ENCODE data around the gene CYB561D2.

The CYB561D2 gene

GRCh38 chr3:50350213-50350526 lies 492 bp upstream of the CYB561D2 start:
- no peak for DNase-seq (ENCODE audit: low read depth)
- peak overlapping the region; percentile 83 for H3K4me3 ChIP-seq (ENCODE audit: low read depth, low read length)
- no peak for TF ChIP-seq CTCF (IDR thresholded peaks at IDR 0.05; ENCODE audit: low read depth, low read length, missing control alignments)
- in situ Hi-C loops (cut with HindIII; ENCODE audit: low sequenced_read_pairs) = loop anchor here (5.0 kb wide), 1 partner anchor 257 kb away; no protein-coding TSS in a partner anchor

GRCh38 chr3:50351323-50351697 lies 648 bp downstream of the CYB561D2 start:
- no peak for DNase-seq (ENCODE audit: low read depth)
- in situ Hi-C loops (cut with HindIII; ENCODE audit: low sequenced_read_pairs) = loop anchor here (5.0 kb wide), 1 partner anchor 256 kb away; no protein-coding TSS in a partner anchor
- TF ChIP-seq CTCF (IDR thresholded peaks at IDR 0.05; ENCODE audit: low read depth, low read length, missing control alignments) = no peak
- H3K4me3 ChIP-seq (ENCODE audit: low read depth, low read length) = peak overlapping the region; percentile 83

- DNase-seq (ENCODE audit: low read depth) = no peak
- H3K4me3 ChIP-seq (ENCODE audit: low read depth, low read length) = no peak overlapping the region
- in situ Hi-C loops (cut with HindIII; ENCODE audit: low sequenced_read_pairs) = loop anchor here (5.0 kb wide), 1 partner anchor 255 kb away; no protein-coding TSS in a partner anchor
- peak; percentile 31 for TF ChIP-seq CTCF (IDR thresholded peaks at IDR 0.05; ENCODE audit: low read depth, low read length, missing control alignments)
These were observed 2.1 kb downstream of the CYB561D2 start for GRCh38 chr3:50352781-50353180.

GRCh38 chr3:50353245-50354004 lies 2.8 kb downstream of the CYB561D2 start:
- DNase-seq (ENCODE audit: low read depth) = no peak
- in situ Hi-C loops (cut with HindIII; ENCODE audit: low sequenced_read_pairs) = loop anchor here (5.0 kb wide), 1 partner anchor 254 kb away; no protein-coding TSS in a partner anchor
- H3K4me3 ChIP-seq (ENCODE audit: low read depth, low read length) = no peak overlapping the region
- no peak for TF ChIP-seq CTCF (IDR thresholded peaks at IDR 0.05; ENCODE audit: low read depth, low read length, missing control alignments)

- no peak for DNase-seq (ENCODE audit: low read depth)
- no peak overlapping the region for H3K4me3 ChIP-seq (ENCODE audit: low read depth, low read length)
- no peak for TF ChIP-seq CTCF (IDR thresholded peaks at IDR 0.05; ENCODE audit: low read depth, low read length, missing control alignments)
- in situ Hi-C loops (cut with HindIII; ENCODE audit: low sequenced_read_pairs) = loop anchor here (5.0 kb wide), 1 partner anchor 253 kb away; no protein-coding TSS in a partner anchor
These were observed 3.6 kb downstream of the CYB561D2 start for GRCh38 chr3:50354186-50354764.

- no peak for TF ChIP-seq CTCF (IDR thresholded peaks at IDR 0.05; ENCODE audit: low read depth, low read length, missing control alignments)
- DNase-seq (ENCODE audit: low read depth) = no peak
- H3K4me3 ChIP-seq (ENCODE audit: low read depth, low read length) = no peak overlapping the region
- in situ Hi-C loops (cut with HindIII; ENCODE audit: low sequenced_read_pairs) = loop anchor here (5.0 kb wide), 1 partner anchor 252 kb away; no protein-coding TSS in a partner anchor
These were observed 4.2 kb downstream of the CYB561D2 start for GRCh38 chr3:50354850-50355249.
